HG03442 (cell line): ENCODE data around the gene GPRC6A.
"Not testable (repeated sequence)": the region's sequence is repeated elsewhere in the genome, so short reads cannot be mapped to it uniquely, and the experiment has no call there.

Experiments
- ATAC-seq: cut with Tn5 transposase; IDR thresholded peaks from one replicate; pipeline ENCODE4 v1.9.1; 2021; ENCODE audit warnings: mild to moderate bottlenecking, moderate library complexity; ENCODE audit not compliant: unreplicated experiment

The GPRC6A gene, protein sequence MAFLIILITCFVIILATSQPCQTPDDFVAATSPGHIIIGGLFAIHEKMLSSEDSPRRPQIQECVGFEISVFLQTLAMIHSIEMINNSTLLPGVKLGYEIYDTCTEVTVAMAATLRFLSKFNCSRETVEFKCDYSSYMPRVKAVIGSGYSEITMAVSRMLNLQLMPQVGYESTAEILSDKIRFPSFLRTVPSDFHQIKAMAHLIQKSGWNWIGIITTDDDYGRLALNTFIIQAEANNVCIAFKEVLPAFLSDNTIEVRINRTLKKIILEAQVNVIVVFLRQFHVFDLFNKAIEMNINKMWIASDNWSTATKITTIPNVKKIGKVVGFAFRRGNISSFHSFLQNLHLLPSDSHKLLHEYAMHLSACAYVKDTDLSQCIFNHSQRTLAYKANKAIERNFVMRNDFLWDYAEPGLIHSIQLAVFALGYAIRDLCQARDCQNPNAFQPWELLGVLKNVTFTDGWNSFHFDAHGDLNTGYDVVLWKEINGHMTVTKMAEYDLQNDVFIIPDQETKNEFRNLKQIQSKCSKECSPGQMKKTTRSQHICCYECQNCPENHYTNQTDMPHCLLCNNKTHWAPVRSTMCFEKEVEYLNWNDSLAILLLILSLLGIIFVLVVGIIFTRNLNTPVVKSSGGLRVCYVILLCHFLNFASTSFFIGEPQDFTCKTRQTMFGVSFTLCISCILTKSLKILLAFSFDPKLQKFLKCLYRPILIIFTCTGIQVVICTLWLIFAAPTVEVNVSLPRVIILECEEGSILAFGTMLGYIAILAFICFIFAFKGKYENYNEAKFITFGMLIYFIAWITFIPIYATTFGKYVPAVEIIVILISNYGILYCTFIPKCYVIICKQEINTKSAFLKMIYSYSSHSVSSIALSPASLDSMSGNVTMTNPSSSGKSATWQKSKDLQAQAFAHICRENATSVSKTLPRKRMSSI

DNA sequence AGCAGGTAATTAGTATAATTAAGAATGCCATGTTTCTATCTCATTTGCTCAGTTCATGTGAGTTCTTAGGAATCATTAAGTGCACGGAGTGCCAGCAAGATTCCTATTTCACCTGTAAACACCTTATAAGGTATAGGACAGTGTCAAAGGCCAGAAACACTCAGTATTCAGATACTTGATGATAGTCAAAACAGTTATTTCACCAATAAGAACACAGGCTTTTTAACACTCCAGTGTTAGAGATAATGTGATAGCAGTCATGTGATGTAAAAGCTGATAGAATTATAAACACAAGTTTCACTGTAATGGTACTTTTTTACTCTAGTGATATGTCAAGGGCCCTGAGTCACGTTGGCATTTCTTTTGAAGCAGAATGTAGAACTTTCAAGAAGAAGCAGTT lies at the start of gene GPRC6A:
GPRC6A (minus strand) TSS at position 101 of the 400 bp plus-strand sequence; CDS start at position 31, 70 bp downstream.
- ATAC-seq, result no peak

DNA sequence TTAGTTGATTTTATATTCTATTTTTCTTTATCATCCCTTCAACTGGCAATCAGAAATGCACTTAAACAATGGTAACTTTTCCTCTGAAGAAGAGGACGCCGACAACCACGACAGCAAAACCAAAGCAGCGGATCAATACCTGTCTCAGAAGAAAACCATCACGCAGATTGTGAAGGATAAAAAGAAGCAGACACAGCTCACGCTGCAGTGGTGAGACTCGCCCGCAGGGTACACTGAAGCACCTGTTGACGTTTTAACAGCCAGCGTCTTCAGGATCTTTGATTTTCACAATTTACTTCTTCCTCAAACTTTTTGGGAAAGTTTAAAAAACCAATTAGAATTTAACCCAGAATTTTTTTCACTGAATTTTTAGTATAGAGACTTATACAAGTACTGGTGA lies 48.9 kb upstream of the GPRC6A start:
- ATAC-seq, result no peak

DNA sequence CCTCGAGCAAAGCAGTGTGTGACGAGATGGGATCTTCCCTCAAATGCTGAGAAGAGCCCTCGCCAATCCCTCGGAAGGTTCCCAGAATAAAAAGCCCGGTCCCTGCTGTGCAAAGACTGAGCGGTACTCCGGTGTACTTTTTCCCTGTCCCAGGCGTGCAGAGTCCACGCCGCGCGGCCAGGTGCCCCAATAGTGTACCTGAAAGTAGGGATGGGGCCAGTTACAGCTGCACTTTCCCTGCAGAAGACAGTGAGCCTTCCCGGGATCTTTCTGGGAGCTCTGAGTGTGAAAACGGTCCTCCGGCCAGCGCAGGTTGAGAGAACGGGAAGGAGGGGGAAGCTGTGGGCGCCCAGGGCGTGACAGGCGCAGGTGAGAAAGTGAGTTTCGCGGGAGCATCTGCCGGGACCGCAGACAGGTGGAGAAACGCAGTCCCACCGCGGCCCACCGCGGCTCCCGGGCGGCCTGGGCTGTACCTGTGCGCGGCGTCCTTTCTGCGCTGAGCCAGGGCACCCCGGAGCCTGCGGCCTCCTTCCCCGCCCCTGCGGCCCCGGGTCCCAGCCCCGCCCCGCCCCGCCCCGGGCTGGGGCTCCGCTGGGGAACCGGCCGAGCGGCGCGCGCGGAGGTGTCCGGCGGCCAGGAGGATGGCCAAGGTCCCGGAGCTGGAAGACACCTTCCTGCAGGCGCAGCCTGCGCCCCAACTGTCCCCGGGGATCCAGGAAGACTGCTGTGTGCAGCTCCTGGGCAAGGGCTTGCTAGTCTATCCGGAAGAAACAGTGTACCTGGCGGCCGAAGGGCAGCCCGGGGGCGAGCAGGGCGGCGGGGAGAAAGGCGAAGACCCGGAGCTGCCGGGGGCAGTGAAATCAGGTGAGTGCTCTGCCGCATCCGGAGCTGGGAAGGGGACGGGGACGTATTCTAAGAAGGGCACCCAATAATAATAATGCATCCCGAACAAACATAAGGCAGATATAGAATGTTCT lies 48.0 kb upstream of the GPRC6A start, which contains the start of gene RFX6:
RFX6 (plus strand) TSS at position 608 of the 977 bp plus-strand sequence; CDS start at position 642, 34 bp downstream.
- ATAC-seq, result no peak

DNA sequence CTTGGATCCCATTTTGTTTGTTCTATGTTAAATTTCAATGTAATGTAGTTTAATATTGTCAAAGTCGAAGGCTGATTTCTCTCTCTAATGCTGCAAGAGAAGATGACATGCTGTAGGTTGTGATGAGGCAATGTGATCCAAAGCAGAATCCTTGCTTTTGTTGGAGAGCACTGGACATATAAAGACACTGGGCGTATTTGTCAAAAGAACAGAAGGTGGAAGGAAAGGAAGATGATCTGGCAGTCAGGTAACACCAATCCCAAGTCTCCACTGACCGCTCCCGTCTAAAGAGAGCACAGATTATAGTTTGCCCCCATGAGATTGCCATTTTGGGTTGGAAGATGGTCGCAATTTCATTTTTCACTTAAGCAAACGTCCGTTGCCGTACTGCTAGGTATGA lies 47.2 kb upstream of the GPRC6A start:
- no peak for ATAC-seq

DNA sequence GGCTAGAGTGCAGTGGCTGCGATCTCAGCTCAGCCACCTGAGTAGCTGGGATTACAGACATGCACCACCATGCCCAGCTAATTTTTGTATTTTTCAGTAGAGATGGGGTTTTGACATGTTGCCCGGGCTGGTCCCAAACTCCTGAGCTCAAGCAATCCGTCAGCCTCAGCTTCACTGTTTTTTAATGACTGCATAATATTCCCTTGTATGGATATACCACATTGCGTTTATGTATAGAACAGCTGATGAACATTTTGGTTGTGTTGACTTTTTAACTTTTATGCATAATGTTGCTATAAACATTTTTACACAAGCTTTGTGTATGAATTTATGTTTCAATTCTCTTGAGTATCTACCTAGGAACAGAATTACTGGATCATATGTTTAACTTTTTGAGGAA lies 43.9 kb upstream of the GPRC6A start:
- no peak for ATAC-seq

DNA sequence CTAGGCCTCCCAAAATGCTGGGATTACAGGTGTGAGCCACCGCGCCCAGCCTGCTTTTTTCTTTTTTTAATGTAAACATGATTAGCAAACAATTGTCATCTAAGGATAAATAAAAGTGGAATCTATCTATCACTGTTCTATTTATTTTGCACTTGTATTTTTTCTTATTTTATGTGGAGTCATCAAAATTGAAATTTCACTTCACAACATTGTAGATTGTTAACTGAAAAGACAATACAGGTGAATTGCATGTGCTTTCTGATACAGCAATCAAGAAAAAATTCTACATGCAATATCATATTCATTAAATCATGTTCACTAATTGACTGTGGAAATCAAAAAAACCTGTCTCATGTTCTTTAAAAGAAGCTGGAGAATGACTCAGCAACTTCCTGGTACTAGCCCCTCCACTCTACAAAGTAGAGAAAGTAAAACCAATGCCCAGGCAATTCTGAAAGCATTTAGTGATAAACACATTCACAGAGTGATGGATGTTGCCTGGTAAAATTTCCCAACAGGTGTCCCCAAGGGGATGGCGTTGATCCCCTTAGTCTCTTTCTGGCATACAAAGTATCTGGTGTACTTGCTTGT lies 37.5 kb upstream of the GPRC6A start:
- ATAC-seq, result peak; percentile 75

DNA sequence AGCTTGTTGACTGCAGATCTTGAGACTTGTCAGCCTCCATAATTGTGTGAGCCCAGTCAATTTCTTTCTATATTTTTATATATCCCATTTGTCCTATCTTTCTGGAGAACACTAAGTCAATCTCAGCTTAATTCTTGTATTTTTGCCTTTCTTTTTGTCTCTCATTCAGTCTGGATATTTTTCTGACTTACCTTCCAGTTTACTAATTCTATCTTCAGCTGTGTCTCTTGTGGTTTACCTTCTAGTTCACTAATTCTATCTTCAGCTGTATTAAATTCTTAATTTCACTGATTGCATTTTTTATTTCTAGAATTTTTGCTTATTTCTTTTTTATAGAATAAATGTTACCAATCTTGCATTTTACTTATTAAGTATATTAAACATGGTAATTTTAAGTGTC lies 30.4 kb upstream of the GPRC6A start:
- no peak for ATAC-seq

DNA sequence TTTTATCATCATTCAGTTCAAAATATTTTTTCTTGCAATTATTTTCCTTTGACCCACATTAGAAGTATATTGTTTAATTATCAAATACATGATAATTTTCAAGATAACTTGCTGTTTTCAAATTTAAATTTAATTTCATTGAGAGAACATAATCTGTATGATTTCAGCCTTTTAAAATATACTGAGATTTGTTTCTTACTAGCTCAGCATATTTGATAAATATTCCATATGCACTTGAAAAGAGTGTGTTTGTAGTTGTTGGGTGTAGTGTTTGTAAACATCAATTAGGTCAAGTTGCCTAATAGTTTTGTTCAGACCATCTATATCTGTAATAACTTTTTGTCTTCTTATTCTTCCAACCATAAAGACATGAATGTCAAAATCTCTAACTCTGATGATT lies 29.2 kb upstream of the GPRC6A start:
- ATAC-seq, result no peak

DNA sequence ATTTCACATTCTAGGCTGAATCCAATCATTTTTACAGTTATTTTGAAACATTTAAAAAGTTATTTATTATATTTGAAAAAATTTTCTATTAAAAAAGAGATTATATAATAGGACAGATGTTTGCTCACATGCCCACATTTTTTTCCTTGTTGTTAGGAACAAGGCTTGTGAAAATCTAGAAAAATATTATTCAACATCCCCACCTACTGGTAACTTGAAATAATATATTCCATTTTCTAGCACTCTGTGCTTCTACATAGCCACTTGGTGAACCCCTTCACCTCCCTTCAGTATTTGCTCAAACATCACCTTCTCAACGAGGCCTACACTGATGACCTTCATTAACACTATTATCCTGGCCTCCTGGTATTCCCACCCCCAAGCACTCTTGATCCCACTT lies 18.3 kb upstream of the GPRC6A start:
- ATAC-seq, result peak; percentile 75

DNA sequence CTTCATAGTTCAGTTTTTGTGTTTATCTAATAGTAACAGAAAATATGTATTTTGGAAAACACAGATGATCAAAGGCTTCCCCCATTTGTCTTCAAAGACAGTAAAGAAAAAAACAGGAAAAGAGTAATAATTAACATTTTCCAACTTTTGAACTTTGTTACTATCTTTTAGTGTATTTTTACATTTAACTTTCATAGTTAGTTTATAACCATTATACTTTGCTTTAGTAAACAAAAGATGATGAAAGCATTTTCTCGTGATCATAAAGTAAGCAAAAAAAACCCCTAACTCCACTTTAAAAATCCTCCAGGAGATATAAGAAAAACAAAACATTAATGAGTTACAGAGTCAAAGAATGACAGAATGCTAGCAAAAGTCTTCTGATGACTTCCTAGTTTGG lies 13.6 kb upstream of the GPRC6A start:
- no peak for ATAC-seq

DNA sequence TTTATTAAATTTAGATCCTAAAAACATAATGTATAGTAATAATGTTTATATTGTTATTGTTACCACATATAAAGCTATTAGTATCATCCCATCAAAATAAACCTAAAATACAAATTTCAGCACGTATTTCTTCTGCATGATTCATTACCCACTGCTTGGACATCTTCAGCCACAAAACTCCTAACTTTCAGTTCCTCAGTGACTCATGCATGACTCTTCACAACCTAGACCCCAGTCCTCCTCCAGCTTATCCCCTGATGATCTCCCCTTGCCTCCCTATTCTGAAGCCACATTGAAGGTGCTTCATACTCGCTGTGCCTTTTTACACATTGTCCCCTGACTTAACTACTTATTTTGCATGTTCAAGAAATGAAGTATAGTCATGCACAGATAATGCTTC lies 11.2 kb upstream of the GPRC6A start:
- no peak for ATAC-seq

DNA sequence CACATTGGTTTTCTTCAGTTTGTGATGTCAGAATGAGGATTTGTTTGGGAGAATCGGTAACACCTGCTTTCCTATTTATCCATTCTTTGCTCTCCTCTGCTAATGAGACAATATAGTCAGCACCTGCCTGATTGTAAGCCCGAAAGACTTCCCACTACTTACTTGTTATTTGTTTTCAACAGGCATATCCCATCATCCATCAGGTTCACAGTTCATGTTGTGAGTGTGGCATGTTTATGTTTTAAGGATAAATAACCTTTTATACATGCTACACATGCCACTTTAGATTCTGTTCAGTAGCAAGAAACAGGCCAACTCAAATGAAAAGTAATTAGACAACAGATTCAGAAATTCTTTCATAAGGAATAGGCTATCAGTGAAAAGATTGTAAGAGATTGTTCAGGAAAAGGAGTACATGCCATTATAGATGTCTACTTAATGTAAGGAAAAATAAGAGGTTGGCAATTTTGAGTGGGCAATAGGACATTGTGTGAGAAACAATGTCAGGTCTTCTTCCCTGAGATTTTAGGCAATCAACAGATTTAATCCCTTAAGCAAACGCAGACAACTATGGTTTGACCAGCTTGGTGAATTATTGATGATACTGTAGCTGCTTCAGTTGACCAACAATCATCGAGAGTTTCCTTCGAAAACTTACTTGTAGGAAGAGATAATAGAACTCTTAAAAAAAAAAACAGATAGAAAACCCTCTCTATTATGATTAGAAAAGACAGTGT lies 7.9 kb upstream of the GPRC6A start:
- ATAC-seq, result no peak

DNA sequence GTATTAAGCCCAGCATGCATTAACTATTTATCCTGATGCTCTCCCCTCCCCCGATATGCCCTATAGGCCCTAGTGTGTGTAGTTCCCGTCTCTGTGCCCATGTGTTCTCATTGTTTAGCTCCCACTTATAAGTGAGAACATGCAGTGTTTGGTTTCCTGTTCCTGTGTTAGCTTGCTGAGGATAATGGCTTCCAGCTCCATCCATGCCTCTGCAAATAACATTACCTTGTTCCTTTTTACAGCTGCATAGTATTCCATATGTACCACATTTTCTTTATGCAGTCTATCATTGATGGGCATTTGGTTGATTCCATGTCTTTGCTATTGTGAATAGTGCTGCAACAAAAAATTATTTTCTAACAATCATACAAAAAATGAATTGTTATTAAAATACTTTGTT lies 5.6 kb upstream of the GPRC6A start:
- ATAC-seq, result not testable (repeated sequence)

DNA sequence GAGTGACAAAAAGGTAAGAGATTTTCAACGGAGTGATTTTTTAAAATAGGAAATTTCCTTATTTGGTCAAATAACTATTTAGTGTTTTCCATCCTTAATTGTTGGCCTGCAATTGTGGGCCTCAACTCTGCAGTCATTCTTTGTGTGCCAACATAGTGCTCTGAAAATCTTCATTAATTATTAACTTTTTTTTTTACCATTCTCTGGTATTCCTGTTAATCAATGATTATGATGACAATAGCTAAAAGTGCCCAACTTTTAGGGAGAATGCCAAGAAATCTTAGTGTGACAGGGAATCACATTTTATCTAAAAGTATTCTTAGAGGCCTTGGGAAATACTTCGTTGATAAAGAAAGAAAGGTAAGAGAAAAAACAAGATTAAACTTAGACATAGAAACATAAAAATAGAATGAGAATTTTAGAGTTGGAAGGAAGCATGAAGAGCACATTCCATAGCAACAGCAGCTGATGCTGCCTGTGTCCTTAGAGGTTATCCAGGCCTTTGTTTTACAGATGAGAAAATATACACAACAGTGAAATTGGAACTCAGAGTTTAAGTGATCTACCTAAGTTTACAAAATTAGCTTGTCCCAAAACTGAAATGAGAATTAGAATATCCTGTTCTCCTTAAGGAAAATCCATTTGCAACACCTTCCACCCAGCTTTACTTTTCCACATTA lies 1.2 kb downstream of the GPRC6A start:
- no peak for ATAC-seq

DNA sequence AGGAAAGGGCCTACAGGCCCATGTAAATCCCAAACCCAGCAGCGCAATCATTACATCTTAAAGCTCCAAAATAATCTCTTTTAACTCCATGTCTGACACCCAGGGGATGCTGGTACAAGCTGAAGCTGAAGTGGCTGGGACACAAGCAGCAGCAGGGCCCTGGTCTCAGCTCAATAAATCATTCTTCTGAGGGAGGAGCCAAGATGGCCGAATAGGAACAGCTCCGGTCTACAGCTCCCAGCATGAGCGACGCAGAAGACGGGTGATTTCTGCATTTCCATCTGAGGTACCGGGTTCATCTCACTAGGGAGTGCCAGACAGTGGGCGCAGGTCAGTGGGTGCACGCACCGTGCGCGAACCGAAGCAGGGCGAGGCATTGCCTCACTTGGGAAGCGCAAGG lies 12.5 kb downstream of the GPRC6A start:
- ATAC-seq, result not testable (repeated sequence)

DNA sequence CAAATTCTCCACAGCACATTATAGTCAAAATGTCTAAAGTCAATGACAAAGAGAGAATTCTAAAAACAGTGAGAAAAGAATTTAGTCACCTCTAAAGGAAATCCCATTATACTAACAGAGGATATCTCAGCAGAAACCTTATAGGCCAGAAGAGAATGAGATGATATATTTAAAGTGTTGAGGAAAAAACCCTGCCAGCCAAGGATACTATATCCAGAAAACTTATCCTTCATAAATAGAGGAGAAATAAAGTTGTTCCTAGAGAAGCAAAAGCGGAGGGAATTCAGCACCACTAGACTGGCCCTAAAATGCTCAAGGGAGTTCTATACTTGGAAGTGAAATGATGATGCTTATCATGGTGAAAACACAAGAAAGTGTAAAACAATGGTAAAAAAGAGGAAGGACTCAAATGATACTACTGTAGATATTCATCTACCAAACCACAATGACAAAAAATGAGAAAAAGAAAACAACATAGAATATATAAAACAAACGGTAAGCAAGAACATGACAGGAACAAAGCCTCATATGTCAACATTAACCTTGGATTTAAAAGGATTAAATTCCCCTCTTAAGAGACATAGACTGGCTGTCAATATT lies 16.7 kb downstream of the GPRC6A start:
- ATAC-seq, result no peak

DNA sequence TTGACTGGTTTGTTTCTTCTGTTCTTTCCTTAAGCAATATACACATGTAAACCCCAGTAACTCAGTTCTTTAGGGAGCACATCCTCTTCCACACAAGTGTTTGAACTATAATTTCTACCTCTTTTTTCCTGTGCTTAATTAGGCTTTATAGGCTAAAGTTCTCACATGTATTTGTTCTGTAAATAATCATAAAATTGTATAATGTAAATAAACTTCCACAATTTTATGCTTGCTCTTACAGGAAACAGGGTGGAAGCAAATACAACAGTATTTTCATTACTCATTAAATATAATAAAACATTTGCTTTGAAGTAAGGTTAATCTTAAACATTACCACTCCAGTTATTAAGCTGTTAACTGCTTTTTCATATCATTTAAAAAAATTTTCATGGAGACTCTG lies 26.9 kb downstream of the GPRC6A start:
- ATAC-seq, result no peak

DNA sequence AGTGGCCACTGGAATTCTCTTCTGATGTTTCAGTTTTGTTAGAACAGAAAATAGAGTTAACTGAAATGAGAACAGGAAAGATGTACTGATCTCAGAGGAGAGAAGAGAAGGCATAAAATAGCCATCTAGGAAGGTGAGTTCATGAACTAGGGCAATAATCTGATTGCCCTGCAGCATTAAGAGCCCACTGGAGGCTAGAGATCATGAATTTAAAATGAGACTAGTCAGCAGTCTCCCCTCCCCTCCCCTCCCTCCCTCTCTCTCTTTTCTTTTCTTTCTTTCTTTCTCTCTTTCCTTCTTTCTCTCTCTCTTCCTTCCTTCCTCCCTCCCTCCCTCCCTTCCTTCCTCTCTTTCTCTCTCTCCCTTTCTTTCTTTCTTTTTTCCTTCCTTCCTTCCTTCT lies 28.9 kb downstream of the GPRC6A start:
- no peak for ATAC-seq

DNA sequence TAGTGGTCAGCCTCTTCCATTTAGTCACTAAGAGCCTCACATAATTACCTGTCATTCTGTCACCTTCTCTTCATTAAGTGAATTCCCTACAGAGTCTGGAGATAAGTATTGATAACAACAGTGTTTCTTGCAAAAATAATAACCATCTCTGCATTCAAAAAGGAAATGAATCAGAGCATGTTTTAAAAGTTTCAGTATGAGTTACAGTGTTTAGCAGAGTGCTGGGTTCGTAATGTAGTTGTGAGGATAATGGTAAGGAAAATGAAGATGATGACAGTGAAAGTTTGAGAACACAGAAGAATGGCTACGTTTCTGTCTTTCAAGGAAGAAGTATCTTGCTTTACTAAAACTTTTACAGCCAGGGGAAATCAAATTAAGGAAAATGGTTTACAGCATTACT lies 31.3 kb downstream of the GPRC6A start:
- no peak for ATAC-seq
